CD8-positive, alpha-beta memory T cell (primary cell): ENCODE data around the gene CBFA2T2. TPM values are rescaled to one million over a fixed set of nuclear protein-coding genes. Genes with fewer than 3 reads are reported as not detected.

Experiments used
- CTCF ChIA-PET: fragments of 350-600 bp; sonication (Branson Sonifier 250); formaldehyde crosslinking; loops from one replicate; lab custom pipeline; 2021; ENCODE audit warnings: antibody characterized with exemption; lab: Charles Lee
- POLR2A ChIA-PET: fragments of 350-600 bp; sonication (Branson Sonifier 250); formaldehyde crosslinking; loops from one replicate; lab custom pipeline; 2021; ENCODE audit warnings: antibody characterized with exemption; lab: Charles Lee
- DNase-seq, 5 donors: peaks; one replicate each; pipeline versions ENCODE4 v3.0.0 to v3.0.0-alpha.2; 2020 to 2022; ENCODE audit warnings: mixed read lengths in 1 of 5
- H3K27ac ChIP-seq: one replicate; pipeline ENCODE4 v1.7.0; 2013; ENCODE audit warnings: low read depth, mild to moderate bottlenecking, low read length, moderate library complexity
- H3K27me3 ChIP-seq: 2 replicates; pipeline ENCODE4 v1.7.0; 2013; ENCODE audit warnings: low read length, mild to moderate bottlenecking; ENCODE audit not compliant: insufficient read depth, poor library complexity, severe bottlenecking
- H3K36me3 ChIP-seq: 2 replicates; pipeline ENCODE4 v1.7.0; 2013; ENCODE audit warnings: mild to moderate bottlenecking, low read length, moderate library complexity; ENCODE audit not compliant: insufficient read depth
- H3K4me1 ChIP-seq: 2 replicates; pipeline ENCODE4 v1.7.0; 2013; ENCODE audit warnings: mild to moderate bottlenecking, low read length, moderate library complexity; ENCODE audit not compliant: insufficient read depth
- H3K4me3 ChIP-seq: 2 replicates; pipeline ENCODE4 v1.7.0; 2013; ENCODE audit warnings: mild to moderate bottlenecking, low read length
- H3K9me3 ChIP-seq: 2 replicates; pipeline ENCODE4 v1.7.0; 2013; ENCODE audit warnings: mild to moderate bottlenecking, low read length
- H3K27ac Mint-ChIP-seq, 8 donors: one replicate each; pipeline ENCODE4 v1.8.0; 2020 to 2021; ENCODE audit warnings: mixed read lengths in 8 of 8, mild to moderate bottlenecking in 6 of 8, inconsistent platforms in 3 of 8, moderate library complexity in 3 of 8
- H3K27me3 Mint-ChIP-seq, 2 donors: one replicate each; pipeline ENCODE4 v1.8.0; 2020 to 2021; ENCODE audit warnings: mixed read lengths in 2 of 2, mild to moderate bottlenecking in 1 of 2, moderate library complexity in 1 of 2
- H3K36me3 Mint-ChIP-seq, 3 donors: one replicate each; pipeline ENCODE4 v1.8.0; 2020 to 2021; ENCODE audit warnings: mixed read lengths in 3 of 3, inconsistent platforms in 1 of 3, mild to moderate bottlenecking in 1 of 3
- H3K4me1 Mint-ChIP-seq, 3 donors: one replicate each; pipeline ENCODE4 v1.8.0; 2020 to 2021; ENCODE audit warnings: mixed read lengths in 3 of 3, inconsistent platforms in 1 of 3, mild to moderate bottlenecking in 1 of 3
- H3K4me3 Mint-ChIP-seq, 7 donors: one replicate each; pipeline ENCODE4 v1.8.0; 2020 to 2021; ENCODE audit warnings: mixed read lengths in 7 of 7, mild to moderate bottlenecking in 6 of 7, moderate library complexity in 4 of 7, inconsistent platforms in 2 of 7
- H3K9me3 Mint-ChIP-seq, 5 donors: one replicate each; pipeline ENCODE4 v1.8.0; 2020 to 2022; ENCODE audit warnings: mixed read lengths in 5 of 5, mild to moderate bottlenecking in 3 of 5, moderate library complexity in 2 of 5, inconsistent platforms in 1 of 5
- polyA plus RNA-seq: library from polyadenylated mRNA; unstranded; fragments of 300-500 nt; fragmentation: Illumina TruSeq; gene quantifications from one replicate; pipeline ENCODE4 v1.2.3, GENCODE V29; 2021
- total RNA-seq, 2 experiments: library from RNA; stranded (reverse); gene quantifications; one replicate each; pipeline ENCODE4 v1.2.3, GENCODE V29; 2021

The CBFA2T2 gene
- total and polyA plus RNA-seq, 3 experiments from 2014 or later, result 10.7 to 25.8 (median 11.9) TPM

DNA sequence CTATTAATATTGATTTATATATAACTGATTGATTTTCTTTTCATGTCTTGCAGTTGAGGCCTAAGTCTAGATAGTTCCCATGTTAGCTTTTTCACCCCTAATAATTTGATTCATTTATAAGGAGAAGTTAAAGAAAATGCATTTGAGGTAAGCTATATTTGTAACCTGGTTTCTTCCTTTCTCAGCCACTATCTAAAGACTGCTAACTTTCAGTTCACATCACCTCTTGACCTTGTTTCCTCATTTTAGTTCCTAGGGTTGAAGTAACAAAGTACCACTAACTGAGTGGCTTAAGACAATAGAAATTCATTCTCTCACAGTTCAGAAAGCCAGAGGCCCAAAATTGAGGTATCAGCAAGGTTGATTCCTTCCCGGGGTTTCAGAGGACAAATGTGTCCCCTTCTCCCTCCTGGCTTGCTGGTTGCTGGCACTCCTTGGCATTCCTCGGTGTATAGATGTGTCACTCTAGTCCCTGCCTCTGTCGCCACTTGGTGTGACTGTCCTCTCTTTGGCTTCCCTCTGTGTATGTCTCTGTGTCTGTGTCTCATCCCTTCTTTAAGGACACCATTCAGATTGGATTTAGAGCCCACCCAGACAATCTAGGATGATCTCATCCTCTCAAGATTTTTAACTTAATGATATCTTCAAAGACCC is 116.3 kb downstream of the CBFA2T2 start:
- Histone ChIP-seq H3K4me3 (no peak overlapping the region), H3K4me1 (no peaks in the 10 kb centered on the region), H3K27me3 (no peaks in the 10 kb centered on the region), H3K36me3 (peaks cover 16% of the 10 kb centered on the region), H3K9me3 (no peaks in the 10 kb centered on the region), H3K27ac (no peak overlapping the region)
- no peak overlapping the region for H3K4me3 Mint-ChIP-seq
- no peaks in the 10 kb centered on the region for H3K27me3 Mint-ChIP-seq
- H3K9me3 Mint-ChIP-seq, result no peaks in the 10 kb centered on the region
- ChIA-PET POLR2A (no interaction called here), CTCF (no interaction called here)
- H3K4me1 Mint-ChIP-seq, result peaks cover 17 to 26% (median 18%) of the 10 kb centered on the region in 3 donors
- DNase-seq, result no peak
- H3K27ac Mint-ChIP-seq, result no peak overlapping the region
- H3K36me3 Mint-ChIP-seq, result peaks cover 9 to 59% (median 26%) of the 10 kb centered on the region in 3 donors

DNA sequence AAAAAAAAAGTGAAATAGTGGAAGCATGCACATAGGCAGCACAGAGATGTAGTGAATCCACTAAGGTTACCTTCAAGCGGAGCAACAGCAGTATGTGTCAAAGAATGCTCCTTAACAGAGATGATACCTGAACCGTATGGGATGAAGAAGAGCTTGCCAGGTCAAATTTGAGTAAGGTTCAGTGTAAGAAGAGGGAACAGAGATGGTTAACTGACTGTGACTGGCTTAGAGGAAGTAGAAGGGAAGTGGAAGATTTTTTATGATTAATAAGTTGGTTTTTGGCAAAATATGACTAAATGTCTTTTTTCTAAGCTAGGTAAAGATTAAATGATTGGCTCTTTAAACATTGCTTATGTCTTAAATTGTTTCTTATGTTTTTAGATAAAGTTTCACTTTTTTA is 119.6 kb downstream of the CBFA2T2 start:
- Histone ChIP-seq H3K4me1 (no peaks in the 10 kb centered on the region), H3K9me3 (no peaks in the 10 kb centered on the region), H3K27ac (no peak overlapping the region), H3K4me3 (no peak overlapping the region), H3K27me3 (no peaks in the 10 kb centered on the region), H3K36me3 (peaks cover 30% of the 10 kb centered on the region)
- Mint-ChIP-seq H3K4me3 (no peak overlapping the region), H3K4me1 (peaks cover 0 to 7% (median 2%) of the 10 kb centered on the region in 3 donors), H3K27me3 (no peaks in the 10 kb centered on the region), H3K36me3 (peaks cover 4 to 71% (median 25%) of the 10 kb centered on the region in 3 donors), H3K9me3 (no peaks in the 10 kb centered on the region), H3K27ac (peak overlapping the region in 2 of 8 donors; percentile 4 to 25)
- no peak for DNase-seq
- ChIA-PET CTCF (no interaction called here), POLR2A (no interaction called here)

DNA sequence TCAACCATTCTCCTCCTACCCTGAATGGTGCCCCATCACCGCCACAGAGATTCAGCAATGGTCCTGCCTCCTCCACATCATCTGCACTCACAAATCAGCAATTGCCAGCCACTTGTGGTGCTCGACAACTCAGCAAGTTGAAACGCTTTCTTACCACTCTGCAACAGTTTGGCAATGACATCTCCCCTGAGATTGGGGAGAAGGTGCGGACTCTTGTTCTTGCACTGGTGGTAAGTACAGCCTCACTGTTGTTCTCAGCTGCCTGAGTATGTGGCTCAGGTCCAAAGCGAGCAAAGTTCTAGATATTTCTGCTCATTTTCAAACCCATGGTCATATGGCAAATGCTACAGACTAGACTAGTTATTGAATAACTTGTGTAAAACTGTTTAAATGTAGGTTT is 121.2 kb downstream of the CBFA2T2 start:
- DNase-seq, result no peak
- Histone ChIP-seq H3K27me3 (no peaks in the 10 kb centered on the region), H3K4me1 (no peaks in the 10 kb centered on the region), H3K27ac (no peak overlapping the region), H3K9me3 (no peaks in the 10 kb centered on the region), H3K4me3 (no peak overlapping the region), H3K36me3 (peaks cover 37% of the 10 kb centered on the region)
- peaks cover 4 to 83% (median 25%) of the 10 kb centered on the region in 3 donors for H3K36me3 Mint-ChIP-seq
- H3K9me3 Mint-ChIP-seq, result no peaks in the 10 kb centered on the region
- POLR2A ChIA-PET, result no interaction called here
- CTCF ChIA-PET, result no interaction called here
- no peak overlapping the region for H3K4me3 Mint-ChIP-seq
- peaks cover 0 to 4% (median 2%) of the 10 kb centered on the region in 3 donors for H3K4me1 Mint-ChIP-seq
- H3K27ac Mint-ChIP-seq, result peak overlapping the region in 2 of 8 donors; percentile 10 to 46
- no peaks in the 10 kb centered on the region for H3K27me3 Mint-ChIP-seq

DNA sequence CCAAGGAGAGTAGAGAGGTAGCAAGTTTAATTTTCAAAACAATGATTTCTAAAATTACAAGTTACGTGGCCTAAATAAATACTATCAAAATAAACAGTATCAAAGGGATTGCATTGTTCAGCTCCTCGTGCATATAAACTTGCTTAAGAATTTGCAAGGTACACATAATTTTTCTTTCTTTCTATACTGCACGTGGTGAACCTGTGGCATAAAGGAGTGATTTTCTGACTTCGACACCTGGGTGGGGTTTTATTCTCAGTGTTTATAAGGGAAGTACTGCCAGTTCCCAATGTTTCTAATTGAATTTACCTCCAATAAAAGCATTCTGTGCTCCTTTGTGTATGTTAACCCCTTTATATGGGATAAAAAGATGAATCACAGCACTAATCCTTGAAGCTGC is 122.1 kb downstream of the CBFA2T2 start:
- no peak for DNase-seq
- Mint-ChIP-seq H3K4me3 (no peak overlapping the region), H3K27me3 (no peaks in the 10 kb centered on the region), H3K4me1 (peaks cover 0 to 5% (median 4%) of the 10 kb centered on the region in 3 donors), H3K36me3 (peaks cover 0 to 80% (median 22%) of the 10 kb centered on the region in 3 donors), H3K27ac (no peak overlapping the region), H3K9me3 (no peaks in the 10 kb centered on the region)
- no peaks in the 10 kb centered on the region for H3K27me3 ChIP-seq
- H3K4me1 ChIP-seq, result no peaks in the 10 kb centered on the region
- ChIA-PET CTCF (no interaction called here), POLR2A (no interaction called here)
- H3K27ac ChIP-seq, result no peak overlapping the region
- H3K9me3 ChIP-seq, result no peaks in the 10 kb centered on the region
- no peak overlapping the region for H3K4me3 ChIP-seq
- peaks cover 37% of the 10 kb centered on the region for H3K36me3 ChIP-seq

DNA sequence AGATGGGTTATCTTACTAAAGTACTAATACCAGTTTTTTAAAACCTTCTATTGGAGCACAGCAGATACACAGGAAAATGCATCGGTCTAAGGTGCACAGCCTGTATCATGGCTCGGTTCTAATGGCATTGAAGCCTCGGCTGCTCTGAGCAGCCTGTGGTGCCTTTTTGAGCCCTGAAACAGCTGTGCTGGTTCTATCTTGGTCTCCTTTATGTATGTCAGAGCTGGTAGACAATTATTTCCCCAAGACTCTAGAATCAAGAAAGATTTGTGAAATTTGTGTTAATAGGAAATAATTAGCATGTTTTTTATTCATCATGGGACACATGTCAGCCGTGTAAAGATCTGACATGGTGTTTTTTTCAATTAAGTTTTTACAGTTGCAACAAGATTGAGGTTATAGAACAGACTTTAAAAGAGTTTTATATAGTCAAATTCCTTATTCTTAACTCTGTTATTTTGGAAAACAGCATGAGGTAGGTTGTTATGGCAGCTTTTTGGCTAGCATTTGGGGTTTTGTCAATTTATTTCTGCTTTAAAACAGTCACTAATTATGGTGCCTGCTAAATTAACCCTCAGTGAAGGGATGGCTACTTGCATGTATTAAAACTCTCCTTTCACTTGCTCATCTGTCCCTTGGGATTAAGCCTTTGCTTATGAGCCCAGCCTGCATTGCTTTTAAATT is 132.0 kb downstream of the CBFA2T2 start:
- H3K9me3 ChIP-seq, result no peaks in the 10 kb centered on the region
- ChIA-PET CTCF (no interaction called here), POLR2A (no interaction called here)
- H3K9me3 Mint-ChIP-seq, result no peaks in the 10 kb centered on the region
- no peak overlapping the region for H3K27ac ChIP-seq
- no peak overlapping the region for H3K4me3 Mint-ChIP-seq
- DNase-seq, result no peak
- H3K27me3 Mint-ChIP-seq, result no peaks in the 10 kb centered on the region
- no peaks in the 10 kb centered on the region for H3K27me3 ChIP-seq
- H3K36me3 Mint-ChIP-seq, result peaks cover 14 to 73% (median 21%) of the 10 kb centered on the region in 3 donors
- H3K4me1 Mint-ChIP-seq, result peaks cover 38 to 54% (median 52%) of the 10 kb centered on the region in 3 donors
- H3K4me3 ChIP-seq, result no peak overlapping the region
- peaks cover 26% of the 10 kb centered on the region for H3K4me1 ChIP-seq
- peaks cover 7% of the 10 kb centered on the region for H3K36me3 ChIP-seq
- peak overlapping the region in 4 of 8 donors; percentile 12 to 89 (median 36) for H3K27ac Mint-ChIP-seq

DNA sequence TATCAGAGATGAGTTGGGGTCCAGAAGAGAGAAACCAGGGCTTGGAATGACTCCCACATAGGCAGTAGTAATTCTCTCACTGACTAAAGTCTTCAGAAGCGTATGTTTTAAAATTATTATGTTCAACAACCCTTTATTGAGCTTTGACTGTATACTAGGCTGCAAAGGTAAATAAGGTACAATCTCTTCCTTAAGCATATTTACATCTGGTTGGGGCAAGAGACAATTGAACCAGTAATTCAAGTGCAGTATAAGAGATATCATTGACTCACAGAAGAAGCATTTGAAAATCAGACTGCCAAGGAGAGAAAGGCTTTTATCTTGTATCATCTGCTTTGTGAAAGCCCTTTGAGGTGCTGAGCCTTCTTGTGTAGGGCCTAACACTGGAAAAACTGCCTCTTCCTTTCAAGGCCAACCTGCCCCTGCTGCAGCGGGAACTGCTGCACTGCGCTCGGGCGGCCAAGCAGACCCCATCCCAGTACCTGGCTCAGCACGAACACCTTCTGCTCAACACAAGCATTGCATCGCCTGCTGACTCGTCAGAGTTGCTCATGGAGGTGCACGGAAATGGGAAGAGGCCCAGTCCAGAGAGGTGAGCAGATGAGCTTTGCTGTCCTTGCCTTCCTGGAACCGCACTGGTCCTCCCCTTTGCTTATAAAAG is 132.9 kb downstream of the CBFA2T2 start:
- Mint-ChIP-seq H3K4me3 (no peak overlapping the region), H3K27me3 (no peaks in the 10 kb centered on the region), H3K4me1 (peaks cover 38 to 60% (median 52%) of the 10 kb centered on the region in 3 donors), H3K36me3 (peaks cover 15 to 77% (median 23%) of the 10 kb centered on the region in 3 donors), H3K27ac (peak overlapping the region in 7 of 8 donors; percentile 9 to 89 (median 50)), H3K9me3 (no peaks in the 10 kb centered on the region)
- H3K27ac ChIP-seq, result no peak overlapping the region
- DNase-seq, result no peak
- H3K4me3 ChIP-seq, result no peak overlapping the region
- H3K36me3 ChIP-seq, result peaks cover 7% of the 10 kb centered on the region
- POLR2A ChIA-PET, result no interaction called here
- no peaks in the 10 kb centered on the region for H3K27me3 ChIP-seq
- CTCF ChIA-PET, result no interaction called here
- peaks cover 26% of the 10 kb centered on the region for H3K4me1 ChIP-seq
- H3K9me3 ChIP-seq, result no peaks in the 10 kb centered on the region

DNA sequence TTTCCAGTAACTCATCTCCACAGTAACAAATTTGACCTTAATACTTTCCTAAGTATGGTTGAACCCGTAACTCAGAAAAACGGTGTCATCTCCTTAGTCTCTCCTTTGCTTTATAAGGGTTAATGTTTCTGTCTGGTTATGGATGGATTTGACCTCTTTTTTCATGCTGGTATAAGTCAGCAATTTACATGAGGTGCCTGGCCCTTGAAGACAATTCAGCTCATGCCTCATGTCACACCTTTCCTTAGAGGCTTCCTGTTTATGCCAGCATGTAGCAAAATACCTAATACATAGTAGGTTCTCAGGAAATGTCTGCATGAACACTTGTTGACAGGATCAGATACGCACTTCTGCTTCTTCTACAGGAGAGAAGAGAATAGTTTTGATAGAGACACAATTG is 134.5 kb downstream of the CBFA2T2 start:
- DNase-seq, result peak in 1 of 5 donors; percentile 31
- Histone ChIP-seq H3K36me3 (peaks cover 16% of the 10 kb centered on the region), H3K4me1 (peaks cover 26% of the 10 kb centered on the region), H3K27ac (no peak overlapping the region), H3K9me3 (no peaks in the 10 kb centered on the region), H3K27me3 (no peaks in the 10 kb centered on the region), H3K4me3 (peak overlapping the region; percentile 13)
- H3K4me1 Mint-ChIP-seq, result peaks cover 38 to 60% (median 52%) of the 10 kb centered on the region in 3 donors
- H3K9me3 Mint-ChIP-seq, result no peaks in the 10 kb centered on the region
- H3K27ac Mint-ChIP-seq, result peak overlapping the region; percentile 60 to 97 (median 90)
- H3K4me3 Mint-ChIP-seq, result peak overlapping the region; percentile 2 to 87 (median 69)
- CTCF ChIA-PET, result interaction anchor here (1.7 kb wide), 1 partner anchor 43 kb away, joined by 6 read pairs; no protein-coding TSS in a partner anchor
- H3K27me3 Mint-ChIP-seq, result no peaks in the 10 kb centered on the region
- H3K36me3 Mint-ChIP-seq, result peaks cover 28 to 82% (median 29%) of the 10 kb centered on the region in 3 donors
- POLR2A ChIA-PET, result interaction anchor here (0.5 to 1.0 kb wide), 5 partner anchors 13 to 134 kb away, joined by 3 to 4 read pairs (median 3); partner anchors contain the start of gene CBFA2T2
